Naive thymus-derived CD4-positive, alpha-beta T cell (primary cell): ENCODE data around the gene ZNF674. TPM values are rescaled to one million over a fixed set of nuclear protein-coding genes. Genes with fewer than 3 reads are reported as not detected.
A peak's percentile ranks its signal among the peaks of the same experiment; 100 is the strongest.

ENCODE experiments used
- ATAC-seq: fragments of 150-1000 bp; cut with Tn5 transposase; 2 replicates; pipeline ENCODE4 v1.10.0; 2021; ENCODE audit warnings: mild to moderate bottlenecking, moderate library complexity
- CTCF ChIA-PET: fragments of 350-600 bp; sonication (Branson Sonifier 250); formaldehyde crosslinking; loops from one replicate; lab custom pipeline; 2021; ENCODE audit warnings: antibody characterized with exemption; lab: Charles Lee
- POLR2A ChIA-PET: fragments of 350-600 bp; sonication (Branson Sonifier 250); formaldehyde crosslinking; loops from one replicate; lab custom pipeline; 2021; ENCODE audit warnings: antibody characterized with exemption, inconsistent platforms; lab: Charles Lee
- DNase-seq, 9 donors: peaks; one replicate each; pipeline versions ENCODE4 v3.0.0 to v3.0.0-alpha.2; 2020 to 2022; ENCODE audit warnings: mixed read lengths in 1 of 9
- H3K27ac ChIP-seq: one replicate; pipeline ENCODE4 v1.7.0; 2013; ENCODE audit warnings: mild to moderate bottlenecking, low read depth, low read length, moderate library complexity
- H3K27me3 ChIP-seq, 2 donors: one replicate each; pipeline ENCODE4 v1.7.0; 2013; ENCODE audit warnings: low read length in 2 of 2, mild to moderate bottlenecking in 2 of 2, moderate library complexity in 2 of 2; ENCODE audit not compliant: control insufficient read depth in 2 of 2, insufficient read depth in 2 of 2
- H3K36me3 ChIP-seq, 3 experiments: 1 replicate in 2 of 3; 2 replicates in 1 of 3; pipeline ENCODE4 v1.7.0; 2013; ENCODE audit warnings: low read length in 3 of 3, mild to moderate bottlenecking in 3 of 3, moderate library complexity in 1 of 3; ENCODE audit not compliant: insufficient read depth in 3 of 3, control insufficient read depth in 2 of 3
- H3K4me1 ChIP-seq, 2 donors: one replicate each; pipeline ENCODE4 v1.7.0; 2013; ENCODE audit warnings: low read length in 2 of 2, mild to moderate bottlenecking in 2 of 2, moderate library complexity in 1 of 2; ENCODE audit not compliant: control insufficient read depth in 2 of 2, insufficient read depth in 2 of 2
- H3K4me3 ChIP-seq: 2 replicates; pipeline ENCODE4 v1.7.0; 2013; ENCODE audit warnings: mild to moderate bottlenecking, low read length
- H3K9me3 ChIP-seq, 3 experiments: 1 replicate in 2 of 3; 2 replicates in 1 of 3; pipeline ENCODE4 v1.7.0; 2013; ENCODE audit warnings: low read length in 3 of 3; ENCODE audit not compliant: control insufficient read depth in 2 of 3
- H3K27ac Mint-ChIP-seq, 9 donors: one replicate each; pipeline ENCODE4 v1.8.0; 2020 to 2022; ENCODE audit warnings: mixed read lengths in 9 of 9, mild to moderate bottlenecking in 8 of 9, moderate library complexity in 5 of 9, inconsistent platforms in 2 of 9
- H3K27me3 Mint-ChIP-seq, 5 donors: one replicate each; pipeline ENCODE4 v1.8.0; 2021 to 2022; ENCODE audit warnings: mixed read lengths in 5 of 5, mild to moderate bottlenecking in 1 of 5
- H3K36me3 Mint-ChIP-seq, 5 donors: one replicate each; pipeline ENCODE4 v1.8.0; 2020 to 2022; ENCODE audit warnings: mixed read lengths in 5 of 5, mild to moderate bottlenecking in 3 of 5, inconsistent platforms in 1 of 5
- H3K4me1 Mint-ChIP-seq, 7 donors: one replicate each; pipeline ENCODE4 v1.8.0; 2020 to 2022; ENCODE audit warnings: mixed read lengths in 7 of 7, mild to moderate bottlenecking in 3 of 7, inconsistent platforms in 1 of 7
- H3K4me3 Mint-ChIP-seq, 10 donors: one replicate each; pipeline ENCODE4 v1.8.0; 2020 to 2022; ENCODE audit warnings: mild to moderate bottlenecking in 10 of 10, mixed read lengths in 10 of 10, moderate library complexity in 6 of 10, inconsistent platforms in 2 of 10
- H3K9me3 Mint-ChIP-seq, 11 donors: one replicate each; pipeline ENCODE4 v1.8.0; 2020 to 2022; ENCODE audit warnings: mixed read lengths in 11 of 11, mild to moderate bottlenecking in 4 of 11, inconsistent platforms in 1 of 11, moderate library complexity in 1 of 11
- intact Hi-C, 2 donors: fragments of 100-400 bp; cut with micrococcal nuclease; formaldehyde crosslinking; loops; one replicate each; pipeline ENCODE4 v1.15.1; 2023
- polyA plus RNA-seq, 2 donors: library from polyadenylated mRNA; unstranded; fragments of 300-500 nt; fragmentation: Illumina TruSeq; gene quantifications; one replicate each; pipeline ENCODE4 v1.2.3, GENCODE V29; 2021
- total RNA-seq, 6 experiments: library from RNA in 5 of 6; stranded (reverse) in 5 of 6; gene quantifications; 1 replicate in 5 of 6; 2 replicates in 1 of 6; pipeline ENCODE4 v1.2.3 and lab custom pipeline; 2021 to 2026

The ZNF674 gene
- total and polyA plus RNA-seq, 7 experiments from 2014 or later, result 0.77 to 6.9 (median 5.1) TPM

GRCh38 chrX:46573331-46573891, 28.2 kb upstream of the ZNF674 start, which contains the start of gene CHST7:
Gene CHST7, plus strand, starts transcription at chrX:46573765. Its CDS starts 167 bp downstream, at chrX:46573932.
- H3K9me3 Mint-ChIP-seq, result no peaks in the 10 kb centered on the region
- H3K27ac ChIP-seq, result peak within 1 kb of the TSS; percentile 57
- H3K27me3 ChIP-seq, result no peaks in the 10 kb centered on the region
- POLR2A ChIA-PET, result interaction anchor here (0.9 to 1.7 kb wide), 2 partner anchors 13 to 14 kb away, joined by 3 to 6 read pairs; no protein-coding TSS in a partner anchor
- peaks cover 16 to 41% (median 35%) of the 10 kb centered on the region in 7 donors for H3K4me1 Mint-ChIP-seq
- H3K27me3 Mint-ChIP-seq, result no peaks in the 10 kb centered on the region
- no peaks in the 10 kb centered on the region for H3K9me3 ChIP-seq
- ATAC-seq (peak; percentile 69), DNase-seq (peak in 8 of 9 donors; percentile 15 to 60 (median 25))
- intact Hi-C loops, result loop anchor here (1.0 to 5.0 kb wide), 6 partner anchors 28 to 1701 kb away; partner anchors contain the start of genes ZNF674 (in 2 of the 2), KDM6A (in 1 of the 2) and RP2 (in 1 of the 2)
- CTCF ChIA-PET, result interaction anchor here (1.0 kb wide), 3 partner anchors 37 to 69 kb away, joined by 3 to 7 read pairs (median 3); no protein-coding TSS in a partner anchor
- H3K4me3 Mint-ChIP-seq, result peak within 1 kb of the TSS; percentile 51 to 84 (median 74)
- no peaks in the 10 kb centered on the region for H3K36me3 ChIP-seq
- peaks cover 0 to 15% (median 0%) of the 10 kb centered on the region in 5 donors for H3K36me3 Mint-ChIP-seq
- peaks cover 3 to 17% of the 10 kb centered on the region in 2 donors for H3K4me1 ChIP-seq
- H3K27ac Mint-ChIP-seq, result peak within 1 kb of the TSS in 7 of 9 donors; percentile 17 to 81 (median 72)
- peak within 1 kb of the TSS; percentile 61 for H3K4me3 ChIP-seq

GRCh38 chrX:46572340-46572936, 27.2 kb upstream of the ZNF674 start:
- H3K27ac Mint-ChIP-seq, result peak overlapping the region in 6 of 9 donors; percentile 17 to 81 (median 74)
- ATAC-seq, result peak; percentile 36
- H3K9me3 ChIP-seq, result no peaks in the 10 kb centered on the region
- no peaks in the 10 kb centered on the region for H3K27me3 Mint-ChIP-seq
- H3K36me3 ChIP-seq, result no peaks in the 10 kb centered on the region
- H3K27ac ChIP-seq, result no peak overlapping the region
- peaks cover 14 to 37% (median 26%) of the 10 kb centered on the region in 7 donors for H3K4me1 Mint-ChIP-seq
- H3K4me1 ChIP-seq, result peaks cover 3 to 17% of the 10 kb centered on the region in 2 donors
- peak in 4 of 9 donors; percentile 14 to 25 (median 23) for DNase-seq
- no peaks in the 10 kb centered on the region for H3K9me3 Mint-ChIP-seq
- intact Hi-C loops, result loop anchor here (1.0 to 5.0 kb wide), 5 partner anchors 39 to 1700 kb away; partner anchors contain the start of genes KDM6A (in 1 of the 2) and RP2 (in 1 of the 2)
- H3K4me3 Mint-ChIP-seq, result peak overlapping the region; percentile 2 to 83 (median 72)
- peak overlapping the region; percentile 61 for H3K4me3 ChIP-seq
- no peaks in the 10 kb centered on the region for H3K27me3 ChIP-seq
- H3K36me3 Mint-ChIP-seq, result peaks cover 0 to 9% (median 0%) of the 10 kb centered on the region in 5 donors
- ChIA-PET CTCF (interaction anchor here (1.0 kb wide), 2 partner anchors 38 to 70 kb away, joined by 3 to 7 read pairs; no protein-coding TSS in a partner anchor), POLR2A (interaction anchor here (0.9 to 1.2 kb wide), 2 partner anchors 14 to 16 kb away, joined by 3 to 8 read pairs; no protein-coding TSS in a partner anchor)

- H3K27me3 ChIP-seq, result no peaks in the 10 kb centered on the region
- H3K36me3 ChIP-seq, result no peaks in the 10 kb centered on the region
- Mint-ChIP-seq H3K27ac (peak overlapping the region in 4 of 9 donors; percentile 17 to 72 (median 49)), H3K27me3 (no peaks in the 10 kb centered on the region), H3K36me3 (peaks cover 0 to 5% (median 0%) of the 10 kb centered on the region in 5 donors), H3K9me3 (no peaks in the 10 kb centered on the region), H3K4me3 (peak overlapping the region in 6 of 10 donors; percentile 51 to 83 (median 74)), H3K4me1 (peaks cover 11 to 30% (median 23%) of the 10 kb centered on the region in 7 donors)
- no peak overlapping the region for H3K4me3 ChIP-seq
- DNase-seq (no peak), ATAC-seq (no peak)
- ChIA-PET POLR2A (interaction anchor here (1.2 kb wide), 1 partner anchor 16 kb away, joined by 8 read pairs; no protein-coding TSS in a partner anchor), CTCF (no interaction called here)
- peaks cover 3 to 17% of the 10 kb centered on the region in 2 donors for H3K4me1 ChIP-seq
- H3K9me3 ChIP-seq, result no peaks in the 10 kb centered on the region
- no peak overlapping the region for H3K27ac ChIP-seq
- intact Hi-C loops, result loop anchor here (1.0 to 5.0 kb wide), 5 partner anchors 40 to 1699 kb away; partner anchors contain the start of genes KDM6A (in 1 of the 2) and RP2 (in 1 of the 2)
Observed at GRCh38 chrX:46571423-46572339, 26.5 kb upstream of the ZNF674 start.

DNA sequence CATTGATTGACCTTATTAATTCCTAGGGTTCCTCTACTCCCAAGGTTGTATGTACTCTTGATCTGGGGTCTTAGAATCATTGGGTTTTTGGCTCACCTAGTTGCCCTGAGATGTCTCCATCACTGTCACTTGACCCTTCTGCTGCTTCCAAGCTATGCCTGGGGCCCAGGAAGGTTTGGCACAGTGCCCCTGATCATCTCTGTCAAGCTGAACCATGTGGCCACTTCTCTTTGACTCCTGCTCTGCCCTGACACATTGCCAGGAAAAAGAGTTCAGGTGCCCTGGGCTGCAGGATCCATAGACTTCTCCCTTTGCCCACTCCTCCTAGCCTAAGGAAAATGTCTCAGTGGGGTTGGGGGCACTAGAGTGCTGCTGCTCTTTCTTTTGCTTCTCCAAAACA, 24.4 kb upstream of the ZNF674 start:
- no peaks in the 10 kb centered on the region for H3K9me3 ChIP-seq
- H3K27me3 ChIP-seq, result no peaks in the 10 kb centered on the region

DNA sequence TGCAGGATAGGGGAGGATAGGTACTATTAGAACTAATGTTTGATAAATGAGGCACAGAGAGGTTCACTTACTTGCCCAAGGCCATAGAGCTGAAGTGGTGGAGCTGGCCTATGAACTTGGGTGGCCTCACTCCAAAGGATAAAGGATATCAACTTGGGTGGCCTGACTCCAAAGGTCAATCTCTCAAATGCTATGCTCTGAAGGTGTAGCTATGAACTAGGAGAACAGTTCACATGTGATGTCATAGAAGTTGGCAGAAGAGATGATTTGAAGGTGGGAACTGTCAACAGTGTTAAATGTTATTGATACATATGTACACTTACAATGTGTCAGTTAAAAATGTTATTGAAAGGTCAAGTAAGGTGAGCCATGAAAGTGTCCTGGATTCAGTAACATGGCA, 22.2 kb upstream of the ZNF674 start:
- ChIA-PET POLR2A (no interaction called here), CTCF (no interaction called here)
- ATAC-seq, result no peak
- H3K9me3 Mint-ChIP-seq, result no peaks in the 10 kb centered on the region
- intact Hi-C loops, result no loop called here
- no peaks in the 10 kb centered on the region for H3K36me3 ChIP-seq
- peaks cover 3 to 13% (median 7%) of the 10 kb centered on the region in 7 donors for H3K4me1 Mint-ChIP-seq
- peaks cover 0 to 3% of the 10 kb centered on the region in 2 donors for H3K4me1 ChIP-seq
- DNase-seq, result no peak
- no peak overlapping the region for H3K4me3 Mint-ChIP-seq
- H3K27ac Mint-ChIP-seq, result peak overlapping the region in 1 of 9 donors; percentile 15
- peaks cover 0 to 4% (median 2%) of the 10 kb centered on the region in 5 donors for H3K36me3 Mint-ChIP-seq
- no peaks in the 10 kb centered on the region for H3K9me3 ChIP-seq
- no peak overlapping the region for H3K4me3 ChIP-seq
- no peaks in the 10 kb centered on the region for H3K27me3 Mint-ChIP-seq
- no peaks in the 10 kb centered on the region for H3K27me3 ChIP-seq
- H3K27ac ChIP-seq, result no peak overlapping the region

More for the DNA sequence above, 24.4 kb upstream of the ZNF674 start:
- Mint-ChIP-seq H3K36me3 (no peaks in the 10 kb centered on the region), H3K27ac (no peak overlapping the region), H3K27me3 (no peaks in the 10 kb centered on the region), H3K9me3 (no peaks in the 10 kb centered on the region), H3K4me3 (no peak overlapping the region), H3K4me1 (peaks cover 2 to 17% (median 14%) of the 10 kb centered on the region in 7 donors)
- DNase-seq (no peak), ATAC-seq (no peak)
- Histone ChIP-seq H3K4me1 (peaks cover 0 to 3% of the 10 kb centered on the region in 2 donors), H3K4me3 (no peak overlapping the region), H3K27ac (no peak overlapping the region), H3K36me3 (no peaks in the 10 kb centered on the region)
- intact Hi-C loops, result loop anchor here in 1 of 2 donors (5.0 kb wide), 2 partner anchors 118 to 1697 kb away; partner anchors contain the start of gene KDM6A
- ChIA-PET POLR2A (interaction anchor here (0.6 kb wide), 1 partner anchor 81 kb away, joined by 3 read pairs; no protein-coding TSS in a partner anchor), CTCF (no interaction called here)
